ENCODE data around the gene TRIP10.

Gene TRIP10

DNA sequence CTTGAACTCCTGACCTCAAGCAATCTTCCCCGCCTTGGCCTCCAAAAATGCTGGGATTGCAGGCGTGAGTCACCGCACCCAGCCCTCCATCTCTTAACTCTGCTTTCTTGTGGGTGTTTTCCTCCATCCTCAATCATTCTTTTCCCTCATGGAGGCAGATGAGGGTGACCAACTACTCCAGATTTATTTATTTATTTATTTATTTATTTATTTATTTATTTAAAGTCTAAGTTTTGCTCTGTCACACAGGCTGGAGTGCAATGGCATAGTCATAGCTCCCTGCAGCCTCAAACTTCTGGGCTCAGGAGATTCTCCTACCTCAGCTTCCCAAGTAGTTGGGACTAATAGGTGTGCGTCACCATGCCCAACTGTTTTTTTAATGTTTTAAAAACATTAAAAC, 47.9 kb downstream of the TRIP10 start:
- TF ChIP-seq, protein P1, sequence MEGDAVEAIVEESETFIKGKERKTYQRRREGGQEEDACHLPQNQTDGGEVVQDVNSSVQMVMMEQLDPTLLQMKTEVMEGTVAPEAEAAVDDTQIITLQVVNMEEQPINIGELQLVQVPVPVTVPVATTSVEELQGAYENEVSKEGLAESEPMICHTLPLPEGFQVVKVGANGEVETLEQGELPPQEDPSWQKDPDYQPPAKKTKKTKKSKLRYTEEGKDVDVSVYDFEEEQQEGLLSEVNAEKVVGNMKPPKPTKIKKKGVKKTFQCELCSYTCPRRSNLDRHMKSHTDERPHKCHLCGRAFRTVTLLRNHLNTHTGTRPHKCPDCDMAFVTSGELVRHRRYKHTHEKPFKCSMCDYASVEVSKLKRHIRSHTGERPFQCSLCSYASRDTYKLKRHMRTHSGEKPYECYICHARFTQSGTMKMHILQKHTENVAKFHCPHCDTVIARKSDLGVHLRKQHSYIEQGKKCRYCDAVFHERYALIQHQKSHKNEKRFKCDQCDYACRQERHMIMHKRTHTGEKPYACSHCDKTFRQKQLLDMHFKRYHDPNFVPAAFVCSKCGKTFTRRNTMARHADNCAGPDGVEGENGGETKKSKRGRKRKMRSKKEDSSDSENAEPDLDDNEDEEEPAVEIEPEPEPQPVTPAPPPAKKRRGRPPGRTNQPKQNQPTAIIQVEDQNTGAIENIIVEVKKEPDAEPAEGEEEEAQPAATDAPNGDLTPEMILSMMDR (IDR thresholded peaks at IDR 0.05; ENCODE audit: control insufficient read depth, insufficient read depth, low read depth, low read length, missing control alignments) = no peak
- no peak overlapping the region for H3K4me3 ChIP-seq (ENCODE audit: control insufficient read depth, low read depth, low read length)
- DNase-seq (ENCODE audit: low read depth) = no peak

DNA sequence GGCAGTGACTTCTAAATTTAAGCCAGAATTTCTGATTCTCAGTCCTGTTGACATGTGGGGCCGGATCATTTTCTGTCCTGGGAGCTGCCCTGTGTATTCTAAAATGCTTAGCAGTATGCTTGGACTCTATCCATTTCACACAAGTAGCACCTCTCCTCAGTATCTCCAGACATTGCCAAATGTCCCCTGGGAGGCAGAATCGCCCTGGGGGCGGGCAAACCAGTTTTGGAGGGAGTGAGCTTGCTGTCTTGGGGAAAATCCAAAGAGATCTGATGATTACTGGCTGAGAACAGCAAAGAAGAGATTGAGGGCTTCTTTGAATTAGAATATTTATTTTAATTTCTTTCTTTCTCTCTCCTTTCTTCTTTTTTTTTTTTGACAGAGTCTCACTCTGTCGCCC, 49.4 kb downstream of the TRIP10 start:
- TF ChIP-seq, protein P1 (IDR thresholded peaks at IDR 0.05; ENCODE audit: control insufficient read depth, insufficient read depth, low read depth, low read length, missing control alignments) = no peak
- no peak for DNase-seq (ENCODE audit: low read depth)
- no peak overlapping the region for H3K4me3 ChIP-seq (ENCODE audit: control insufficient read depth, low read depth, low read length)

DNA sequence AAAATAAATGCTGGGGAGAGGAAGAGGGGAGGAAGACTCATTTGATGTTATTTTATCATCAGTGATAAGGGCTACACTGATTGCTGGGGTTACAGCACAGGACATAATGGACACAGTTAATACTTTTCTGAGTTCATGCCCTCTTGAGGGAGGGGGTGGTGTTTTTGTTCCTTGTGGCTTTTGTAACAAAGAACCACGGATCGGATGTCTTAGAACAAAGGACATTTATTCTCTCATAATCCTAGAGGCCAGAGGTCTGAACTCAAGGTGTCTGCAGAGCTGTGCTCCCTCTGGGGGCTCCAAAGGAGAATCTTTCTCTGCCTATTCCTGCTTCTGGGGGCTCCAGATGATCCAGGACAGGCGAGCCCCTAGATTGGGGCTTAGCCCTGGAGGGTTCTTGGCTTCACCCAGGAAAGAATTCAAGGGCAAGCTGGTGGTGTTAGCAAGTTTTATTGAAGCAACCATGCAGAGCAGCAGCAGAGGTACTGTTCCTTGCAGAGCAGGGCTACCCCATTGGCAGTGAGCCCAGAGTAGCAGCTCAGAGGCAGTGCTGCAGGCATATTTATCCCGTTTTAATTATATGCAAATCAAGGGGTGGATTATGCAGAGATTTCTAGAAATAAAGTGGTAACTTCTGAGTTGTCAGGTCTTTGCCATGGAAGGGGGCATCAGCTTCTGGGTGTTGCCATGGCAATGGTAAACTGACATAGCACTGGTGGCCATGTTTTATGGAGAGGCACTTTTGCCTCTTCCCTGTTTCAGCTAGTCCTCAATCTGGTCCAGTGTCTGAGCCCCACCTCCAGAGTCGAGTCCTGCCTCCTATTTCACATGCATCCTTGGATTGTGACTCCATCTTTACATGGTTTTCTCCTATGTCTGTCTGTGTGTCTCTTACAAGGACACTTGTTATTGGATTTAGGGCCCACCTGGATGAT, 51.0 kb downstream of the TRIP10 start:
- DNase-seq (ENCODE audit: low read depth) = no peak
- TF ChIP-seq, protein P1 (IDR thresholded peaks at IDR 0.05; ENCODE audit: control insufficient read depth, insufficient read depth, low read depth, low read length, missing control alignments) = no peak
- H3K4me3 ChIP-seq (ENCODE audit: control insufficient read depth, low read depth, low read length) = no peak overlapping the region

DNA sequence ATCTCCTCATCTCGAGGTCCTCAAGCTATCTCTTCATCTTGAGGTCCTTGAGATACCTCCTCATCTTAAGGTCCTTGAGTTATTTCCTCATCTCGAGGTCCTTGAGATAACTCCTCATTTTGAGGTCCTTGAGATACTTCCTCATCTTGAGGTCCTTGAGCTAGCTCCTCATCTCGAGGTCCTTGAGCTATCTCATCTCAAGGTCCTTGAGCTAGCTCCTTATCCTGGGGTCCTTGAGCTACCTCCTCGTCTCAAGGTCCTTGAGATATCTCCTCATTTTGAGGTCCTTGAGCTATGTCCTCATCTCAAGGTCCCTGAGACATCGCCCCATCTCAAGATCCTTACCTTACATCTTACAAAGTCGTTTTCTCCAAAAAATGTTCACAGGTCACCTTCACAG, 51.8 kb downstream of the TRIP10 start:
- H3K4me3 ChIP-seq (ENCODE audit: control insufficient read depth, low read depth, low read length) = no peak overlapping the region
- DNase-seq (ENCODE audit: low read depth) = no peak
- TF ChIP-seq, protein P1 (IDR thresholded peaks at IDR 0.05; ENCODE audit: control insufficient read depth, insufficient read depth, low read depth, low read length, missing control alignments) = no peak

DNA sequence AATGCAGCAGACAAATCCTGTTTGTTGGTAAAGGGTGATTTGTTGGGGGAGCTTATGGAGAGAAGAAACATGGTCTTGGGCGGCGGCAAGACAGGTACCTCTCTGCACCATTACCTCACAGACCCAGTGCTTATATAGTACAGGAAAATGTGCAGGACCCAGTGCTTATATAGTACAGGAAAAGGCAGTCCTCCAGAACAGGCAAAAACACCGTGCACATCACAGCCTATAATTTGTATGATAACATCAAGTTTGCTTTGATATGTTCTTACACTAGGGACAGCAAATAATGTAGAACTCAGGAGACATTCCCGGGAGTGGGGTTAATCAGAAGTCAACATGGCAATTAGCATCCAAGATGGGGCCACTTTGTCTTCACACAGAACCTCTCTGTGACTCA, 53.9 kb downstream of the TRIP10 start:
- no peak for DNase-seq (ENCODE audit: low read depth)
- no peak overlapping the region for H3K4me3 ChIP-seq (ENCODE audit: control insufficient read depth, low read depth, low read length)

DNA sequence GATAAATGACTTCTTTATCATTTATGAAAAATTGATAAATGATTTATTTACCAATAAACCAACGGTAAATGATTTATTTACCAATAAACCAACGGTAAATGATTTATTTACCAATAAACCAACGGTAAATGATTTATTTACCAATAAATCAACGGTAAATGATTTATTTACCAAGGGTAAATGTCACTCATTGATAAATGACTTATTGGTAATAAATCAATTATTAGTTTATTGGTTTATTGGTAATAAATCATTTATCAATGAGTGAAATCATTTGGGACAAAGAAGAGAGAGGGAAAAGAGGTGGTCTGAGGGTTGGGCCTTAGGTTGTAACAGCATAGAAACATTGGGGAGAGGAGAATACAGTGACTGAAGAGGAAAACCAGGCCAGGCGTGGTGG, 54.5 kb downstream of the TRIP10 start:
- H3K4me3 ChIP-seq (ENCODE audit: control insufficient read depth, low read depth, low read length) = no peak overlapping the region
- no peak for DNase-seq (ENCODE audit: low read depth)
- TF ChIP-seq, protein P1 (IDR thresholded peaks at IDR 0.05; ENCODE audit: control insufficient read depth, insufficient read depth, low read depth, low read length, missing control alignments) = no peak

More for the DNA sequence above, 53.9 kb downstream of the TRIP10 start:
- TF ChIP-seq, protein P1 (IDR thresholded peaks at IDR 0.05; ENCODE audit: control insufficient read depth, insufficient read depth, low read depth, low read length, missing control alignments) = no peak
